AG04450 (cell line): Measurements from ENCODE around the gene EPB41L4A. TPM values are rescaled to one million over a fixed set of nuclear protein-coding genes. Genes with fewer than 3 reads are reported as not detected.

Experiments
- CTCF ChIA-PET: fragments of 300-600, 350-600 bp; formaldehyde crosslinking; extraction: SDS; loops from one replicate; lab custom pipeline; 2022; ENCODE audit warnings: antibody characterized with exemption, inconsistent platforms; lab: Charles Lee
- POLR2A ChIA-PET: fragments of 350-600 bp; formaldehyde crosslinking; extraction: SDS; loops from one replicate; lab custom pipeline; 2021; ENCODE audit warnings: antibody characterized with exemption, inconsistent platforms; lab: Yijun Ruan, JAX
- DNase-seq: peaks from one replicate; pipeline ENCODE4 v3.0.0-alpha.2; 2011; ENCODE audit warnings: low read depth, low spot score
- H3K27ac ChIP-seq: one replicate; pipeline ENCODE4 v1.5.1; 2012; ENCODE audit warnings: low read depth, low read length, control low read depth
- H3K27me3 ChIP-seq: one replicate; pipeline ENCODE4 v1.6.0; 2012; ENCODE audit warnings: low read length; ENCODE audit not compliant: control insufficient read depth, insufficient read depth
- H3K4me3 ChIP-seq: 2 replicates; pipeline ENCODE4 v1.5.1; 2011; ENCODE audit warnings: mild to moderate bottlenecking, low read depth, low read length, control low read depth
- H3K9me3 ChIP-seq: 2 replicates; pipeline ENCODE4 v1.5.1; 2012; ENCODE audit warnings: low read length; ENCODE audit not compliant: control insufficient read depth, insufficient read depth
- polyA plus RNA-seq: library from polyadenylated mRNA; depleted of rRNA; stranded (reverse); fragments of >200 nt; gene quantifications from 2 replicates; pipeline ENCODE4 v1.2.3, GENCODE V29; 2011
- TF ChIP-seq, protein P1 (sequence below): IDR thresholded peaks from 2 replicates; pipeline ENCODE4 v1.5.1; 2011; ENCODE audit warnings: low read depth, low read length, control low read depth, inconsistent platforms

EPB41L4A gene
- polyA plus RNA-seq, 1 experiment: not detected

- ChIA-PET POLR2A (no interaction called here), CTCF (interaction anchor here (3.3 kb wide), 1 partner anchor 11 kb away, joined by 21 read pairs; no protein-coding TSS in a partner anchor)
- Histone ChIP-seq H3K27ac (no peak overlapping the region), H3K9me3 (no peaks in the 10 kb centered on the region), H3K27me3 (peaks cover 6% of the 10 kb centered on the region), H3K4me3 (no peak overlapping the region)
- TF ChIP-seq, protein P1, sequence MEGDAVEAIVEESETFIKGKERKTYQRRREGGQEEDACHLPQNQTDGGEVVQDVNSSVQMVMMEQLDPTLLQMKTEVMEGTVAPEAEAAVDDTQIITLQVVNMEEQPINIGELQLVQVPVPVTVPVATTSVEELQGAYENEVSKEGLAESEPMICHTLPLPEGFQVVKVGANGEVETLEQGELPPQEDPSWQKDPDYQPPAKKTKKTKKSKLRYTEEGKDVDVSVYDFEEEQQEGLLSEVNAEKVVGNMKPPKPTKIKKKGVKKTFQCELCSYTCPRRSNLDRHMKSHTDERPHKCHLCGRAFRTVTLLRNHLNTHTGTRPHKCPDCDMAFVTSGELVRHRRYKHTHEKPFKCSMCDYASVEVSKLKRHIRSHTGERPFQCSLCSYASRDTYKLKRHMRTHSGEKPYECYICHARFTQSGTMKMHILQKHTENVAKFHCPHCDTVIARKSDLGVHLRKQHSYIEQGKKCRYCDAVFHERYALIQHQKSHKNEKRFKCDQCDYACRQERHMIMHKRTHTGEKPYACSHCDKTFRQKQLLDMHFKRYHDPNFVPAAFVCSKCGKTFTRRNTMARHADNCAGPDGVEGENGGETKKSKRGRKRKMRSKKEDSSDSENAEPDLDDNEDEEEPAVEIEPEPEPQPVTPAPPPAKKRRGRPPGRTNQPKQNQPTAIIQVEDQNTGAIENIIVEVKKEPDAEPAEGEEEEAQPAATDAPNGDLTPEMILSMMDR: peak; percentile 68
- peak; percentile 10 for DNase-seq
Observed at GRCh38 chr5:112186401-112186990, 232.6 kb downstream of the EPB41L4A start.

DNA sequence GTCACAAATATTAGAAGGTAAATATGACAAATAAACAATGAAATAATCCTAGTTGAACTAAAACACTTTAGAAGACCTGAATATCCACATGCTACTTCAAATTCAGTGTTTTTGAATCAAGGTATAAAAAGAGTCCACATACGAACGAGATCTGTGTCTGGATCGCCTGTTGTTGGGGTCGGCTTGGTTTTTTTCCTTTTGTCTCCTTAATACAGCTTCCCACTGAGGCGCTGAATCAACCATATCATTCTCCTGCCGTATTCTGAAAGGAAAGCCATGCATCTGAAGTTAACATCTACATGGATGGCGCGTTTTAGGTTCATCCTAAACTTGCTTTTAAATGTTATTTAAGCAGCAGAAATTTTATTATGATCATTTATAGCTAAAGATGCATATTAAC, 235.2 kb downstream of the EPB41L4A start:
- H3K9me3 ChIP-seq: no peaks in the 10 kb centered on the region
- H3K4me3 ChIP-seq: no peak overlapping the region
- CTCF ChIA-PET: interaction anchor here (0.5 to 3.3 kb wide), 3 partner anchors 8 to 237 kb away, joined by 3 to 21 read pairs (median 4); no protein-coding TSS in a partner anchor
- DNase-seq: no peak
- H3K27ac ChIP-seq: no peak overlapping the region
- TF ChIP-seq, protein P1: no peak
- peaks cover 4% of the 10 kb centered on the region for H3K27me3 ChIP-seq
- POLR2A ChIA-PET: no interaction called here

GRCh38 chr5:112183103-112183711, 235.9 kb downstream of the EPB41L4A start:
- ChIA-PET POLR2A (no interaction called here), CTCF (interaction anchor here (3.3 kb wide), 1 partner anchor 7 kb away, joined by 21 read pairs; no protein-coding TSS in a partner anchor)
- DNase-seq: no peak
- peaks cover under 1% of the 10 kb centered on the region for H3K27me3 ChIP-seq
- H3K9me3 ChIP-seq: no peaks in the 10 kb centered on the region
- TF ChIP-seq, protein P1: no peak
- no peak overlapping the region for H3K27ac ChIP-seq
- H3K4me3 ChIP-seq: no peak overlapping the region

- TF ChIP-seq, protein P1: no peak
- DNase-seq: no peak
- ChIA-PET CTCF (no interaction called here), POLR2A (no interaction called here)
- Histone ChIP-seq H3K27ac (no peak overlapping the region), H3K9me3 (no peaks in the 10 kb centered on the region), H3K4me3 (no peak overlapping the region), H3K27me3 (no peaks in the 10 kb centered on the region)
Observed at GRCh38 chr5:112179290-112179689, 239.8 kb downstream of the EPB41L4A start.
